Activated CD4-positive, alpha-beta memory T cell treated with anti-CD3 and anti-CD28 coated beads, Interleukin-2, amount 10 ng/mL, durations not matched to agents 7 days and 5 days (primary cell): ENCODE results near the gene ACADS. TPM values are rescaled to one million over a fixed set of nuclear protein-coding genes. Genes with fewer than 3 reads are reported as not detected.
"Not testable (repeated sequence)": the region's sequence is repeated elsewhere in the genome, so short reads cannot be mapped to it uniquely, and the experiment has no call there.

Experiments used
- CTCF ChIA-PET: fragments of 350-600 bp; sonication (Branson Sonifier 250); formaldehyde crosslinking; loops from one replicate; lab custom pipeline; 2021; ENCODE audit warnings: antibody characterized with exemption, inconsistent platforms; lab: Charles Lee
- POLR2A ChIA-PET: fragments of 350-600 bp; sonication (Branson Sonifier 250); formaldehyde crosslinking; loops from one replicate; lab custom pipeline; 2021; ENCODE audit warnings: antibody characterized with exemption; lab: Charles Lee
- DNase-seq: peaks from one replicate; pipeline ENCODE4 v3.0.0-alpha.2; 2020
- H3K27ac Mint-ChIP-seq: one replicate; pipeline ENCODE4 v1.8.0; 2021; ENCODE audit warnings: mild to moderate bottlenecking, mixed read lengths
- H3K27me3 Mint-ChIP-seq: one replicate; pipeline ENCODE4 v1.8.0; 2021; ENCODE audit warnings: mixed read lengths
- H3K36me3 Mint-ChIP-seq: one replicate; pipeline ENCODE4 v1.8.0; 2021; ENCODE audit warnings: low read depth, mixed read lengths
- H3K4me1 Mint-ChIP-seq: one replicate; pipeline ENCODE4 v1.8.0; 2021; ENCODE audit warnings: mixed read lengths
- H3K4me3 Mint-ChIP-seq: one replicate; pipeline ENCODE4 v1.8.0; 2021; ENCODE audit warnings: mild to moderate bottlenecking, mixed read lengths
- H3K9me3 Mint-ChIP-seq: one replicate; pipeline ENCODE4 v1.8.0; 2021; ENCODE audit warnings: mixed read lengths
- total RNA-seq, 2 experiments: library from RNA; stranded (reverse); gene quantifications; one replicate each; pipeline ENCODE4 v1.2.3, GENCODE V29; 2021

The ACADS gene
- total RNA-seq, 2 experiments from 2014 or later = 13.7 to 14.9 TPM

DNA sequence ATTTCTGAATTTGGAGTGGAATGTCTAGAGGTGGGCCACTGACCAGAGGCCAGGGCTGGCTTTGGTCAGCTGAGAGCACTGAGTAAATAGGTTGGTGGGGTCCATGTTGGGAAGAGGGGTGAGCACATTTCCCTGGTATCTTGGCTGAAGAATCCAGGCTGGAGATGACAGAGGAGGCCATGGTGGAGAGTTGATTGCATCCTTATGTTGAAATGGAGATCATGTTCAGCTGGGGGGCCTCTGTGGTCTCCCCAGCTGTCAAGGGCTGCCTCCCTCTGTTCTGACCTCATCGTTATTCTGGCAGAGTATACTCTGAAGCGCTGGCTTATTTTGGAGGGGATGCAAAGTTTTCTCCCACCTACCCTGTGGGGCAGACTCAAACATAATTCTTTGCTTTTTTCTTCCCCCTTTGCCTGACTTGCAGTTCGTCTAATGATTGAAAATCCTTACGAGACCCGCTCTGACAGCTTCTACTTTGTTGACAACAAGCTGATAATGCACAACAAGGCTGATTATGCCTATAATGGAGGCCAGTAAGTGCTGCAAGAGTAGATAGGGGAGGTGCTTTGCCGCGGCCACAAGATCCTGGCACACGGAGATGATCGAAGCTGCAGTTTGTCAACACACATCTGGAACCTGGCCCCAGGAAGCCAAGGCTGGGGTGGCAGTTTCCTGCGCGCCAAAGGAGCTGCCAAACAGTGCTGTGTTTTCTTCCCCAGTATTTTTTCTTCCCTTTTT lies 6.0 kb upstream of the ACADS start:
- POLR2A ChIA-PET = no interaction called here
- Mint-ChIP-seq H3K9me3 (no peaks in the 10 kb centered on the region), H3K27ac (no peak overlapping the region), H3K36me3 (peaks cover 65% of the 10 kb centered on the region), H3K27me3 (no peaks in the 10 kb centered on the region), H3K4me1 (peaks cover 17% of the 10 kb centered on the region), H3K4me3 (no peak overlapping the region)
- DNase-seq = no peak
- CTCF ChIA-PET = interaction anchor here (0.9 to 1.1 kb wide), 2 partner anchors 10 to 71 kb away, joined by 3 read pairs; no protein-coding TSS in a partner anchor

DNA sequence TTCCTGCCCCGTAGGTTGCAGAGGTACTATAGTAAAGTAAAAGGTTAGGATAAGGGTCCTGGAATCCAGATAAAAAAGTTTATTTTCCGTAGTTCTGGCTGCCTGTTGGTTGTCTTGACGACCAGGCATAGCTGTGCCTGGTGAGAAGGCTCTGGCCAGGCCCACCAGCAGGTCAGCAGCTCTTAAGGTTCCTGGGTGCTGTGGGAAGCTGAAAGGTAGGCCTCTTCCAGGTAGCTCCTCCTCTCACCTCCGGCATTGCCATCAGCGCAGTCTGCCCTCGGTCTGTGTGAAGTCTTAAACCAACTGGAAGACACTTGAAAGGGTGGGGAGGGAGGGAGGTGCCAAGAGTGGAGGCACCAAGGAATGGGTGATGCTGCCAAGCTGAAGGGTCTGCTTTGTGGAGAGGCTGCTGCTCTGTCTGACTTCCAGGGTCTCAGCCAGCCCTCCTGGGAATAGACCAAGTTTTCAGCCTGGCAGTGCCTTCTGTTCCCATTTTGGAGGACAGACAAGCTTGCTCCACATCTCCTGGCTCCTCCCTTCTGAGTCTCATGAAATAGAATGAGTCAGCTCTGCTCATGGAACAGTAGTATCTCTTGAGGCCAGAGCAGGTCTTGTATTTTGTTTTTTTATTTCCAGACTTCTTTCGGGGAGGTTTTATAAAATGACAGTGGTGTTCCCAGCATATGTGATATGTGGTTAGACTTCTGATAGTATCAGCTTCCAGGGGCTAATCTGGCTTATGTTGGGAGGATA lies 5.2 kb upstream of the ACADS start:
- peaks cover 62% of the 10 kb centered on the region for H3K36me3 Mint-ChIP-seq
- ChIA-PET CTCF (interaction anchor here (0.9 to 1.1 kb wide), 2 partner anchors 11 to 72 kb away, joined by 3 read pairs; no protein-coding TSS in a partner anchor), POLR2A (no interaction called here)
- H3K27ac Mint-ChIP-seq = no peak overlapping the region
- peaks cover 25% of the 10 kb centered on the region for H3K4me1 Mint-ChIP-seq
- no peaks in the 10 kb centered on the region for H3K9me3 Mint-ChIP-seq
- no peaks in the 10 kb centered on the region for H3K27me3 Mint-ChIP-seq
- DNase-seq = no peak
- no peak overlapping the region for H3K4me3 Mint-ChIP-seq

DNA sequence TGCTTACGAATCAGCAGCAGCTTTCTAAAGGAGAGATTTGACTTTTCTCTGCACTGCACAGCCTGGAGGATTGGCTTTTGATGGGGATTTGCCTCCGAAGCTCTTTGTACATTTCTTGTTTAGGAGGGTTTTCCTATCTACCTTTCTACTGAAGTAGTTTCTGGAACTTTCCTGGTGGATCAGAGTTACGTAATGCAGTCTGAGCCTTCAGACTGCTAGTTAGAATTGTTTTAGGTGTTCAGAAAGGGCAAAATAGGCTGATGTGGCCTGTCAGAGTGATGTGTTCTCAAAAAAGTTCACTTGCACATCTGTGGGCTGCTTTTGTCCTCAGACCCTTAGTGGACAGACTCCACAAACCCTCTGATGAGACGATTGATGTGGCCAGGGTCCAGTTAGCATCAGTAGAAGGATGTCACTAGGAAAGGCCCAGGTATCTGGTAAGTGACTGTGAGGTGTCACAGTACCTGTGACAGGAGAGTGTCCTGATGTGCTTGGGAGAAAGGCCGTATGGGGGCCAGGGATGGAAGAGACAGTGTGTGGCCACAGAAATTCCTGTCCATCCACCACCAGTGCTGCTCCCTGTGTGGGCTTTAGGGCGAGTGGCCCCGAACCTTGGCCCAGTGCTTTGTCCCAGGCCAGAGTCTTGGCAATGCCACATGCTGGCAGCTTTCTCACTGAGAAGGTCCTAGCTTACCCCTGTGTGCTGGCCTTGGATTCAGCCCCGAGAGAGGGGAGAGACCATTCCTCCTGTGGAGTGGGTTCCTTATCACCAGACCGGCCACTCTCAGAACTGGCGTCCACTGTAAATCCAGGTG lies 4.4 kb upstream of the ACADS start:
- ChIA-PET CTCF (no interaction called here), POLR2A (no interaction called here)
- Mint-ChIP-seq H3K27ac (no peak overlapping the region), H3K4me3 (no peak overlapping the region), H3K4me1 (peaks cover 28% of the 10 kb centered on the region), H3K9me3 (no peaks in the 10 kb centered on the region), H3K27me3 (no peaks in the 10 kb centered on the region), H3K36me3 (peaks cover 58% of the 10 kb centered on the region)
- no peak for DNase-seq

DNA sequence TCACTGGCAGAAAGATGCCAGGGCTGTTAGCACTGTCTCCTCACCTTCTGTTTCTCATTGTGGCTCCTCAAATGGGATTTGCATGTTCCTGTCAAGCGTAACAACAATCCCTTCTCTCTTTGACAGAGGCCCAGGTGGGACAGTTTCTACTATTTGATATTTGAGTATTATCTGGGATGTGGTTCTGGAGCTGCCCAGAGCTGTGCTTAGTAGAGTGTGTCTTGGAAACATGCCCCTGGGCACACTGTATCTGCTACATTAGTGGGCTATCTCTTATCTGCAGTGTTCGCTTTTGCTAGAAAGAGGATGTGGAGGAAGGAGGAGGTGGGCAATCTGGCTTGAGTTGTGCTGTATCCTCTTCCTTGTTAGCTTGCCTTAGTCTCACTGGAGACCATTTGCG lies 3.8 kb upstream of the ACADS start:
- Mint-ChIP-seq H3K27me3 (no peaks in the 10 kb centered on the region), H3K4me3 (no peak overlapping the region), H3K27ac (peak overlapping the region; percentile 6), H3K4me1 (peaks cover 32% of the 10 kb centered on the region), H3K9me3 (no peaks in the 10 kb centered on the region), H3K36me3 (peaks cover 51% of the 10 kb centered on the region)
- DNase-seq = no peak
- POLR2A ChIA-PET = no interaction called here
- CTCF ChIA-PET = no interaction called here

DNA sequence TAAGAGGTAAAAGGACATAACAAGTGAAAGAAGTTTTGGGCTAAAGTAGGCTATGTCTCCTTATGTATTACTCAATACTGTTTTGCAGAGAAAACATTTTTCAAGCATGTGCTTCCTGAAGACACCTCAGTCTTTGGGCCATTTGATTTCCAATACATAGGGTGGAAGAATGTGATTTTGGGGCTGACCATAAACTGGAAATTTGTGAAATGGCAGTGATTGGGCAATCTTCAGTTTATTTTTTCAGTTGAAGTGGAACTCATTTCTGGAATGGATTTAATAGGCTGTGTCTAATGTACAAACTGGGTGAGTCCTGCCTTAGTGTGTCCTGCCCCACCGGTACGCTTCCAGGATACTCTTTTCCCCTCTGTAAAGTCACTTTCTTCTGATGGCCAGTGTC lies 2.8 kb upstream of the ACADS start:
- Mint-ChIP-seq H3K36me3 (peaks cover 48% of the 10 kb centered on the region), H3K4me1 (peaks cover 32% of the 10 kb centered on the region), H3K27ac (no peak overlapping the region), H3K27me3 (no peaks in the 10 kb centered on the region), H3K4me3 (no peak overlapping the region), H3K9me3 (no peaks in the 10 kb centered on the region)
- CTCF ChIA-PET = no interaction called here
- POLR2A ChIA-PET = no interaction called here
- DNase-seq = no peak

DNA sequence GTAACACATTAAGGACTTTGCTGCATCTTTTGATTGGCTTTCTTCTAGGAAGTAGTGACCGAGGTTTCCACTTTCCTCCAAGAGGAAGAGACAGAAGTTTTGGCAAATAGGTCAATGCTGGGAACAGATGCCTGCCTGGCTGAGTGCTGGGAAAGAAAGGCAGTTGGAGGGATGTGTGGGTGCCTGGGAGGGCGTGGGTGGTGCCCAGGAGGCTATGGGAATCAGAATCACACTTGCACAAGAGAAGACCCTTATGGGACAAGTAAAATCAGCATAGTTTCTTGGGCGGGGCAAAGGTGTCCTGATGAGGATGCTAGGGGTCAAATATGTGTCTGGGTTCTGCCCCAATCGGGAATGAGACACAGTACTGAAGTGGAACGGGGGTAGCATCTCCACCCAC lies 906 bp upstream of the ACADS start:
- POLR2A ChIA-PET = interaction anchor here (1.0 to 1.2 kb wide), 4 partner anchors 16 to 161 kb away, joined by 3 to 7 read pairs (median 4); no protein-coding TSS in a partner anchor
- no peaks in the 10 kb centered on the region for H3K9me3 Mint-ChIP-seq
- CTCF ChIA-PET = interaction anchor here (1.3 kb wide), 1 partner anchor 75 kb away, joined by 3 read pairs; no protein-coding TSS in a partner anchor
- DNase-seq = no peak
- H3K4me3 Mint-ChIP-seq = peak overlapping the region; percentile 38
- H3K36me3 Mint-ChIP-seq = peaks cover 35% of the 10 kb centered on the region
- peaks cover 18% of the 10 kb centered on the region for H3K4me1 Mint-ChIP-seq
- H3K27ac Mint-ChIP-seq = no peak overlapping the region
- no peaks in the 10 kb centered on the region for H3K27me3 Mint-ChIP-seq

DNA sequence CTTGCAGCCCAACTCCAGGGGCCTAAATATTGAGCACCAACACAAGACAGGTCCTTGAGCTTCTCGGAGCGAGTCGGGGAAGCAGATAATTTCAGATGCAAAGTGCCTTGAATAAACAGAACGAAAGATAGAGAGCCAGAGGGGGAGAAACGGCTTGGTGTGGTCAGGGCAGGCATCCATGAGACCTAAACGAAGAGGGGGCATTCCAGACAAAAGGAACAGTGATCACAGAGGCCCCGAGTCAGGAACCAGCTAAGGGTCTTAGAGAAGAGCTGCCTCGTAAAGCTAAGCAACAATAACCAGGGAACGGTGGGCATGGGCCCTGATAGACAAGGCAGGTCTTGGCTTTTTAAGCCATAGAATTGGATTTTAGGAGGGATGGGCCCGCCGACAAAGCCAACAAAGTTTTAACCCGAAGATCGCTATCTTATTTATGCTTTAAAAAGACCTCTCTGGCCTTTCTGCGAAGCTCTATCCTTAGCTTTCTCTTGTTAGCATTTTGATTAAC lies 421 bp upstream of the ACADS start:
- H3K27ac Mint-ChIP-seq = no peak overlapping the region
- no peaks in the 10 kb centered on the region for H3K27me3 Mint-ChIP-seq
- H3K4me3 Mint-ChIP-seq = peak overlapping the region; percentile 38

DNA sequence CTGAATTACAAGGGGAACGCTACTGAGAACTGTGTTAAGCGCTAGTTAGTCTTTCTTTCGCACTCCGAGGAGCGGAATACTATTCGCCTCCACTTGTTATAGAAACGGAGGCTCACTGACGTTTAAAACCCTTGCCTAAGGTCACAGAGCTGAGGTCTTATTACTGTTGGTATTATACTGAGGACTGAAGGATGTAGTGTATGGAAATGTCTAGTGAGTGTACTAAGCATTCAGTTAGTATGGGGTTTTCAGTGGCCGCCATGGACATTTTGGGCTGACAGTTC lies 826 bp downstream of the ACADS start:
- DNase-seq = no peak
- Mint-ChIP-seq H3K9me3 (no peaks in the 10 kb centered on the region), H3K4me3 (peak overlapping the region; percentile 91), H3K27me3 (no peaks in the 10 kb centered on the region), H3K27ac (no peak overlapping the region), H3K36me3 (peaks cover 32% of the 10 kb centered on the region), H3K4me1 (peaks cover 17% of the 10 kb centered on the region)
- ChIA-PET POLR2A (no interaction called here), CTCF (no interaction called here)

More for the DNA sequence above, 421 bp upstream of the ACADS start:
- Mint-ChIP-seq H3K9me3 (no peaks in the 10 kb centered on the region), H3K36me3 (peaks cover 35% of the 10 kb centered on the region), H3K4me1 (peaks cover 18% of the 10 kb centered on the region)
- DNase-seq = no peak
- ChIA-PET CTCF (interaction anchor here (1.3 kb wide), 1 partner anchor 76 kb away, joined by 3 read pairs; no protein-coding TSS in a partner anchor), POLR2A (interaction anchor here (1.0 to 1.2 kb wide), 5 partner anchors 14 to 161 kb away, joined by 3 to 7 read pairs (median 3); no protein-coding TSS in a partner anchor)

DNA sequence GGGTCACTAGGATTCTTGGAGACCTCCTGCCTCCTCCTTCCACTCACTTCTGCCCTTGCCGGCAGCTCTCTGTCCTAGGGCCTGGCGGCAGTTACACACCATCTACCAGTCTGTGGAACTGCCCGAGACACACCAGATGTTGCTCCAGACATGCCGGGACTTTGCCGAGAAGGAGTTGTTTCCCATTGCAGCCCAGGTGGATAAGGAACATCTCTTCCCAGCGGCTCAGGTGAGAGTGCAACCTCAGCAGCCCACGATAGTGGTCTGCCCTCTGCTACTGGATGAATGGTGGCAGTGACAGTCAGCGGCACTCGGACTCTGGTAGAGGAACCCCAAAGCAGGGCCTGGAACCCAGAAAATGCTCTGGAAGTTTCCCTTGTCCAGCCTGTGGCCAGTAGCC lies 1.3 kb downstream of the ACADS start:
- Mint-ChIP-seq H3K4me3 (no peak overlapping the region), H3K27ac (no peak overlapping the region), H3K36me3 (peaks cover 31% of the 10 kb centered on the region), H3K27me3 (no peaks in the 10 kb centered on the region), H3K4me1 (peaks cover 17% of the 10 kb centered on the region), H3K9me3 (no peaks in the 10 kb centered on the region)
- ChIA-PET POLR2A (no interaction called here), CTCF (no interaction called here)
- DNase-seq = no peak

DNA sequence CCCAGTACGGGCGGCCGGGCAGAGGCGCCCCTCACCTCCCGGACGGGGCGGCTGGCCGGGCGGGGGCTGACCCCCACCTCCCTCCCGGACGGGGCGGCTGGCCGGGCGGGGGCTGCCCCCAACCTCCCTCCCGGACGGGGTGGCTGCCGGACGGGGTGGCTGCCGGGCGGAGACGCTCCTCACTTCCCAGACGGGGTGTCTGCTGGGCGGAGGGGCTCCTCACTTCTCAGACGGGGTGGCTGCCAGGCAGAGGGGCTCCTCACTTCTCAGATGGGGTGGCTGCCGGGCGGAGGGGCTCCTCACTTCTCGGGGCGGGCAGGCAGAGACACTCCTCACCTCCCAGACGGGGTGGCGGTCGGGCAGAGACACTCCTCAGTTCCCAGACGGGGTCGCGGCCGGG lies 6.6 kb downstream of the ACADS start:
- H3K4me1 Mint-ChIP-seq, H3K9me3 Mint-ChIP-seq, H3K27ac Mint-ChIP-seq, CTCF ChIA-PET, H3K4me3 Mint-ChIP-seq, DNase-seq, H3K27me3 Mint-ChIP-seq, POLR2A ChIA-PET: not testable (repeated sequence)
- peaks cover 15% of the 10 kb centered on the region for H3K36me3 Mint-ChIP-seq

DNA sequence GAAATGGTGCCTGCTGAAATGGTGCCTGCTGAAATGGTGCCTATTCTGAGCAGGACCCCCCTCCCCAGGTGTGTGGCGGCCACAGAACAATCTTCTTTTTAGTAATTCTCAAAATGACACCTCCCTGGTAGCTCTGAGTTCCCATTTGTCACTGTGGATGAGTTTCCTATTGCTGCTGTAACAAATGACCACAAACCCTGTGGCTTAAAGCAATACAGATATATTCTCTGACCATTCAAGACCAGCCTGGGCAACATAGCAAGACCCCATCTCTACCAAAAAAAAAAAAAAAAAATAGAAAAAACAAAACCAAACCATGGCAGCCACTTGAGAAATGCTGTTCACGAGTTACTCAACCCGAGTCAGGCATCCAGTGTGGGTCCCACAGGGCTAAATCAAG lies 7.9 kb downstream of the ACADS start:
- no peak overlapping the region for H3K27ac Mint-ChIP-seq
- no peak overlapping the region for H3K4me3 Mint-ChIP-seq
- ChIA-PET POLR2A (no interaction called here), CTCF (no interaction called here)
- no peak for DNase-seq
- no peaks in the 10 kb centered on the region for H3K27me3 Mint-ChIP-seq
- no peaks in the 10 kb centered on the region for H3K9me3 Mint-ChIP-seq
- peaks cover 15% of the 10 kb centered on the region for H3K36me3 Mint-ChIP-seq
- peaks cover 2% of the 10 kb centered on the region for H3K4me1 Mint-ChIP-seq

DNA sequence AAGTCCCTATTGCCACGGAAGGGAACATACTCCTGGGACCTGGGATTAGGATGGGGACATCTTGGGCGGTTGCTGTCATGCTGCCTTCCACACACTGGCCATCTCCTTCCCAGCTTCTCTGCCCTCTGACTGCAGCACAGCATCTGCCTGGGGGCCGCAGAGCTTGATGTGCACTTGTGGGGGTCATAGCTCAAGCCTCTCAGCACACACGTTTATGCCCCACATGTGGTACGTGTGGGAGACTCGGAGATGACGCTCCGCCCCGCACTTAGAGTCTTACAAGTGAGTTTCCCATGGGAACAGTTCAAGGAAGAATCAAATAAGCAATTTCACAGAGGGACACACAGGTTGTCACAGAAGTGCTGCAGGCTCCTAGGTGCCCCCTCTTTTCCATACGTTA lies 8.6 kb downstream of the ACADS start:
- Mint-ChIP-seq H3K27ac (no peak overlapping the region), H3K9me3 (no peaks in the 10 kb centered on the region), H3K4me3 (no peak overlapping the region), H3K36me3 (peaks cover 15% of the 10 kb centered on the region), H3K27me3 (no peaks in the 10 kb centered on the region), H3K4me1 (peaks cover 2% of the 10 kb centered on the region)
- CTCF ChIA-PET = no interaction called here
- POLR2A ChIA-PET = no interaction called here
- no peak for DNase-seq

DNA sequence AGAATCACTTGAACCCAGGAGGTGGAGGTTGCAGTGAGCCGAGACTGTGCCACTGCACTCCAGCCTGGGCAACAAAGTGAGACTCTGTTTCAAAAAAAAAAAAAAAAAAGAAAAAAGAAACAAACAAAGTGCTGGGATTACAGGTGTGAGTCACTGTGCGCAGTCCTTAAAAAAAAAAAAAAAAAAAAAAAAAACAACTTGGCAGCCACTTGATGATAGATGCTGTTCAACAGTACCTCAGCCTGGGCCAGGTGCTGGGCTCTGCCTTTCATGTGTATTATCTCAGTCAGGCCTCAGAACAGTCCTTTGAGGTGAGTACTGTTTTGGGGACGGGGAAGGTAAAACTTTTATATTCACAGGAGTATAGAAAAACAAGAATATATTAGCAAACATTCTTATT lies 9.6 kb downstream of the ACADS start:
- no peaks in the 10 kb centered on the region for H3K27me3 Mint-ChIP-seq
- POLR2A ChIA-PET = no interaction called here
- no peak overlapping the region for H3K4me3 Mint-ChIP-seq

More for the DNA sequence above, 9.6 kb downstream of the ACADS start:
- CTCF ChIA-PET = no interaction called here
- no peaks in the 10 kb centered on the region for H3K9me3 Mint-ChIP-seq
- H3K27ac Mint-ChIP-seq = no peak overlapping the region
- H3K36me3 Mint-ChIP-seq = peaks cover 6% of the 10 kb centered on the region
- peaks cover 2% of the 10 kb centered on the region for H3K4me1 Mint-ChIP-seq
- DNase-seq = no peak
